Measurements from ENCODE around the gene TCTN2.

- TF ChIP-seq, protein P1, sequence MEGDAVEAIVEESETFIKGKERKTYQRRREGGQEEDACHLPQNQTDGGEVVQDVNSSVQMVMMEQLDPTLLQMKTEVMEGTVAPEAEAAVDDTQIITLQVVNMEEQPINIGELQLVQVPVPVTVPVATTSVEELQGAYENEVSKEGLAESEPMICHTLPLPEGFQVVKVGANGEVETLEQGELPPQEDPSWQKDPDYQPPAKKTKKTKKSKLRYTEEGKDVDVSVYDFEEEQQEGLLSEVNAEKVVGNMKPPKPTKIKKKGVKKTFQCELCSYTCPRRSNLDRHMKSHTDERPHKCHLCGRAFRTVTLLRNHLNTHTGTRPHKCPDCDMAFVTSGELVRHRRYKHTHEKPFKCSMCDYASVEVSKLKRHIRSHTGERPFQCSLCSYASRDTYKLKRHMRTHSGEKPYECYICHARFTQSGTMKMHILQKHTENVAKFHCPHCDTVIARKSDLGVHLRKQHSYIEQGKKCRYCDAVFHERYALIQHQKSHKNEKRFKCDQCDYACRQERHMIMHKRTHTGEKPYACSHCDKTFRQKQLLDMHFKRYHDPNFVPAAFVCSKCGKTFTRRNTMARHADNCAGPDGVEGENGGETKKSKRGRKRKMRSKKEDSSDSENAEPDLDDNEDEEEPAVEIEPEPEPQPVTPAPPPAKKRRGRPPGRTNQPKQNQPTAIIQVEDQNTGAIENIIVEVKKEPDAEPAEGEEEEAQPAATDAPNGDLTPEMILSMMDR (IDR thresholded peaks at IDR 0.05) = no peak
- TF ChIP-seq POLR2A (IDR thresholded peaks at IDR 0.05) = no peak
Observed at GRCh38 chr12:123726962-123727361, 56.0 kb downstream of the TCTN2 start.
